Left colon (tissue), 2 donors: Measurements from ENCODE around the gene MLLT3. TPM values are rescaled to one million over a fixed set of nuclear protein-coding genes. Genes with fewer than 3 reads are reported as not detected.
"Not testable (repeated sequence)": the region's sequence is repeated elsewhere in the genome, so short reads cannot be mapped to it uniquely, and the experiment has no call there.

ENCODE experiments used
- ATAC-seq: fragments of 200-7000 bp; cut with Tn5 transposase; one replicate; pipeline ENCODE4 v1.9.1; 2020; ENCODE audit warnings: mild to moderate bottlenecking, moderate library complexity
- DNase-seq, 2 donors: peaks; one replicate each; pipeline ENCODE4 v3.0.0-alpha.2; 2020
- intact Hi-C, 2 donors: fragments of 100-400 bp; cut with DNase I in 1 of 2; cut with micrococcal nuclease in 1 of 2; formaldehyde crosslinking; loops; one replicate each; pipeline versions ENCODE4 v1.11.2 to v1.14.0; 2022; cut with DNase I, micrococcal nuclease
- total RNA-seq, 2 donors: library from RNA; stranded (reverse); fragmentation: NEBNext Ultra II Directional; extraction: Animal tissue kit (Norgen Biotek cat#: 25700); gene quantifications; one replicate each; pipeline ENCODE4 v1.2.1, GENCODE V29; 2021
- donor health status: DM: no; HTN: no; CAD: no.
- donor health status: DM: yes; HTN: yes; CAD: no.

MLLT3 gene
- total RNA-seq, 2 donors from 2014 or later: 44.1 to 62.7 TPM

GRCh38 chr9:20606652-20607051 lies 15.6 kb downstream of the MLLT3 start:
- ATAC-seq: no peak
- intact Hi-C loops: no loop called here
- no peak for DNase-seq

GRCh38 chr9:20604562-20604961 lies 17.7 kb downstream of the MLLT3 start:
- intact Hi-C loops: no loop called here
- ATAC-seq: peak; percentile 59
- no peak for DNase-seq

DNA sequence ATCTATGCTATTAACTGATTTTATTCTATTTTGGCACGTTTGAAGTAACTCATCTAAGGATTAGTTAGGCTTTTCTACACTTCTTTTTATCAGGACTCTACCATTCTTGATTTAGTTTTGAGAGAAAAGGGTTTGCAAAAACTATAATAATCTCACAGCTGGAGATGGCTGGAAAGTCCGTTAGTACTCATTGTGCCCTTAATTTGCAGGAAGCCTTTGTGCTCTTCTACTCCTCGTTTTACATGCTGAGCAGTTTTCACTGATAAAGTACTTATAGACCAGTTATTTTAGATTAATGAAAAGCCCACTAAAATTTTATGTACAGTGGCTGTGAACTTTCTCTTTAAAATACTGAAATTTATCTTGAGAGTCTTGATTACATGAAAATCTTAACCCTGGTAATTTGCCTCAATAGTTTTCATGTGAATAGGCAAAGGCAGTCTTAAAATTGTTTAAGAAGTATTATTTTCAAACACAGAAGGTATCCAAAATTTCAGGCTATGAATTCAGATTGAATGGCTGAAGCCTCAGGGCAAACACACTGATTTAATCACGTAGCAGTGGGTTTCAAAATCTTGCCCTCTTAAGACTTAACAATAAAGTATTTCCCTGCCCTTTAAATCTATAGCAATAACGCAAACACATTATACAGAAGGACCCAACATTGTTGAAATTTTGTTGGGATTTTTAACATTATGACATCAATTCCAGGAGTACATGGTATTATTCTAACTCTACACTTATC lies 18.6 kb downstream of the MLLT3 start:
- no peak for ATAC-seq
- no peak for DNase-seq
- intact Hi-C loops: no loop called here

DNA sequence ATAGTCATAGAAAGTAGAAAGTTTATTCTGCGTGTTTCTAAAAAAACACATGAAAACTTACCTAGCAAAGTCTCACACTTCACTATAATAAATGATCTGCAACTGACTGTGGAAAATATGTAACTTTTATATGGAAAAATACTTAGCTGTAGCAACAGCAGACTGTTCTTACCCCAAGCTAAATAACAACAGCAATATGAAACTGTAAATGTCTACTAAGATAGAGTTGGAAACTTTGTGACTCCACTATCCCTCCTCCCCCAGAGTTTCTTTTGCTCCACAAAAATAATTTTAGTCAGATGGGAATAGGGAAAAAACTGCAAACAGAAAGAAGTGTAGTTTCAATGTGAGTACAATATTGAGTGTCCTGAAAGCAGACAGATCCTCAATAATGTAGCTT lies 21.0 kb downstream of the MLLT3 start:
- DNase-seq: no peak
- no peak for ATAC-seq

DNA sequence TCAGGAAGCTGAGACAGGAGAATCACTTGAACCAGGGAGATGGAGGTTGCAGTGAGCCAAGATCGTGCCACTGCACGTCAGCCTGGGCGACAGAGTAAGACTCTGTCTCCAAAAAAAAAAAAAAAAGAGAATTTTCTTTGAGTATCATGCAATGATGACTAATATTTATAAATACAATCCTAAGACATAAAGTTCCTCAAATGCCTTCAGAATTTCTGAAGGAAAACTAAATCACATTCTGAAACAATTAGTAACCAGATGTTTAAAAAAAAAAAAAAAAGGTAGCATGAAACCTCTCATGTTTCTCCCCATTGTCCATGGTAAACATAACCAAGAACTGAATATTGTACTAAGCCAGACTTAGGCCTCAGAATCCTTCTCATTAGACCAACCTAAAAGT lies 23.1 kb downstream of the MLLT3 start:
- intact Hi-C loops: no loop called here
- ATAC-seq (no peak), DNase-seq (no peak)

More for the DNA sequence above, 21.0 kb downstream of the MLLT3 start:
- intact Hi-C loops: no loop called here

DNA sequence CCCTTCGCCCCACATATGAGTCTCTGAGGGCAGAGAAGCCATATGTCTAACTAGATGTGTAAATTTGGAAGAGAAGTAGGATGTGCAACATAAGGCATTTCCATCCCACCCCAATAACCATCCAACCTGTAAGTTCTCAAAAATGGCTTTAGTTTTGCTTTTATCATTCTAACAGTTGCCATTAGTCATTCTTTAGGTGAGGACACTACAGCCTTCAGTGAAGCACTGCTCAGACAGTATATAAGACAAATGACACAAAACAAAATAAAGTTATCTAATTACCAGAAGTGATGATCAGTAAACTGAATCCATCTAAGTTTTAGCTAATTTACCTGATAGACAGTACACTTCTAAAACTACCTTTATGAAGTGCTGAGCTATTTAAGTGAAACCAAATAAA lies 23.9 kb downstream of the MLLT3 start:
- no peak for ATAC-seq
- DNase-seq: no peak
- intact Hi-C loops: no loop called here

- no peak for ATAC-seq
- intact Hi-C loops: no loop called here
- DNase-seq: no peak
These were observed 24.4 kb downstream of the MLLT3 start for GRCh38 chr9:20597862-20598261.

GRCh38 chr9:20594608-20595007 lies 27.7 kb downstream of the MLLT3 start:
- DNase-seq (no peak), ATAC-seq (no peak)
- intact Hi-C loops: no loop called here

DNA sequence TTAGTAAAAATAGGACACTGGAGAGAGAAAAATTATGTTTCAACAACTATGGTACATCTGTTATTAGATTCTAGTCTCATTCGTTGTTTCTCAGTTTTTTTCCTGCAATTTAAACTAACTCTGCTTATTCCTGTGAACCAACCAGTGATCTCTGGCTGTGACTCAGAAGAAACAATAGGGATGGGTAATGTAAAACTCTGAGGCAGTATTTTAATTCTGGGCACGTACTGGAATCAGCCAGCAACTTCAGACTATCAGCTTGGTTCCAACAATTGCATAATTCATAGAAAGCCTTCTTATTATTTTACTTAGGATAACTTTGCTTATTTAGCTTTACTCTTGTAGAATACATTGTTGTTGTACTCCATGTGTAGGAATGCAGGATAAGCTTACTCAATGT lies 28.8 kb downstream of the MLLT3 start:
- DNase-seq: no peak
- ATAC-seq: no peak
- intact Hi-C loops: no loop called here

GRCh38 chr9:20593105-20593504 lies 29.2 kb downstream of the MLLT3 start:
- no peak for DNase-seq
- no peak for ATAC-seq
- intact Hi-C loops: no loop called here

GRCh38 chr9:20592673-20593072 lies 29.6 kb downstream of the MLLT3 start:
- intact Hi-C loops: no loop called here
- DNase-seq (no peak), ATAC-seq (no peak)

- ATAC-seq (no peak), DNase-seq (no peak)
- intact Hi-C loops: no loop called here
These were observed 31.1 kb downstream of the MLLT3 start for GRCh38 chr9:20591223-20591622.

DNA sequence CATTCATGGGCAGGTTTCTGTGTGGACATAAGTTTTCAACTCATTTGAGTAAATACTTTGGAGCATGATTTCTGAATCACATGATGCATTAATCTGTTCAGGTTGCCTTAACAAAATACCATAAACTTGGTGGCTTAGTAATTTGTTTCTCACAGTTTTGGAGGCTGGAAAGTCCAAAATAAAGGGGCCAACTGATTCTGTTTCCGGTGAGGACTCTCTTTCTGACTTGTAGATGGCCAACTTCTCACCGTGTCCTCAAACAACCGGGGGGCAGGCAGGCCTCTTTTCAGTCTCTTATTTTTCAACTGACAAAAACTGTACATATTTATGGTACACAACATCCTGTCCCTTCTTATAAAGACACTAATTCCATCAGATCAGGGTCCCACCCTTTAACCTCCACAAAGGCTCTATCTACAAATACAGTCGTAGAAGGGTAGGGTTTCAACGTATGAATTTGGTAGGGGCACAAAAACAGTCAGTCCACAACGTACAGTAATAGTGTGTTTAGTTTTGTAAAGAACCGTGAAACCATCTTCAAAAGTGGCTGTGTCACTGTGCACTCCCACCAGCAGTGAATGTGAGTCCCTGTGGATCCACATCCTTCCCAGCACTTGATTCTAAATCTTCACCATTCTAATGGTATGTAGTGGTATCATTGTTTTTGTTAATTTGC lies 37.2 kb downstream of the MLLT3 start:
- DNase-seq: no peak
- intact Hi-C loops: no loop called here
- no peak for ATAC-seq

GRCh38 chr9:20583088-20583487 lies 39.2 kb downstream of the MLLT3 start:
- intact Hi-C loops, DNase-seq: not testable (repeated sequence)
- ATAC-seq: peak; percentile 43

DNA sequence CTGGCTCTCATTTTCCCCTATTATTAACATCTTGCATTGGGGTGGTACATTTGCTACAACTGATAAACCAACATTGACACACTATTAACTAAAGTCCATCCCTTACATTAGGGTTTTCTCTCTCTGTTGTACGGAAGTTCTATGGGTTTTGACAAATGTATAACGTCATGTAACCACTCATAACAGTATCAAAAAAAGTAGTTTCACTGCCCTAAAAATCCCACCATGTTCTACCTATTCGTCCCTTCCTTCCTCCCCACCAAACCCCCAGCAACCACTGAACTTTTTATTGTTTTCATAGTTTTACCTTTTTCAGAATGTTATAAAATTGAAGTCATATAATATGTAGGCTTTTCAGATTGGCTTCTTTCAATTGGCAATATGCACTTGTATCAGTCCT lies 40.1 kb downstream of the MLLT3 start:
- intact Hi-C loops: no loop called here
- ATAC-seq (no peak), DNase-seq (no peak)

- ATAC-seq (peak; percentile 36), DNase-seq (no peak)
- intact Hi-C loops: no loop called here
These were observed 41.6 kb downstream of the MLLT3 start for GRCh38 chr9:20580673-20581072.

GRCh38 chr9:20579524-20580314 lies 42.6 kb downstream of the MLLT3 start:
- DNase-seq (no peak), ATAC-seq (peak; percentile 89)
- intact Hi-C loops: no loop called here

GRCh38 chr9:20573023-20573422 lies 49.3 kb downstream of the MLLT3 start:
- ATAC-seq (no peak), DNase-seq (no peak)
- intact Hi-C loops: no loop called here

GRCh38 chr9:20570756-20571155 lies 51.5 kb downstream of the MLLT3 start:
- DNase-seq: no peak
- peak; percentile 72 for ATAC-seq
- intact Hi-C loops: no loop called here

DNA sequence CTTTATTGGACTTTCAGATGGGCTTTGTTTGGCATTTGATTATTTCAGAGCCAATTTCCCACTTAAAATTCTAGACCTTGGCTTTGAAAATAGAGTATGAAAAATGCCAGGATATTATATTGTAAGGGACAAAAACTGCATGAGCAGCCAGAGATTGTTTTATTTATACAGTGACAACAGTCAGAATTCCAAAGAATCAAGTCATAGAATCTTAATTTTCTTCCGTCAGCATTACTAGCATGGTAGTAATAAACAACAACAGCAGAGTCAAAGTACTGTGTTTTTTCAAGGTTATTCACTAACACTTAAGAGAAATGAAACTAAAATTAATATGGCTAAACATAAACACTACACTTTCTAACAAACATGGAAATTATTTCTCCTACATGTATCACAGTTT lies 52.2 kb downstream of the MLLT3 start:
- no peak for DNase-seq
- intact Hi-C loops: no loop called here
- ATAC-seq: peak; percentile 53
